GM21723 (cell line): ENCODE results near the gene ZNF483.
A peak's percentile ranks its signal among the peaks of the same experiment; 100 is the strongest.
"Not testable (repeated sequence)": the region's sequence is repeated elsewhere in the genome, so short reads cannot be mapped to it uniquely, and the experiment has no call there.

Experiments used
- ATAC-seq: cut with Tn5 transposase; IDR thresholded peaks from one replicate; pipeline ENCODE4 v1.9.1; 2021; ENCODE audit warnings: mild to moderate bottlenecking, moderate library complexity; ENCODE audit not compliant: unreplicated experiment

The ZNF483 gene

DNA sequence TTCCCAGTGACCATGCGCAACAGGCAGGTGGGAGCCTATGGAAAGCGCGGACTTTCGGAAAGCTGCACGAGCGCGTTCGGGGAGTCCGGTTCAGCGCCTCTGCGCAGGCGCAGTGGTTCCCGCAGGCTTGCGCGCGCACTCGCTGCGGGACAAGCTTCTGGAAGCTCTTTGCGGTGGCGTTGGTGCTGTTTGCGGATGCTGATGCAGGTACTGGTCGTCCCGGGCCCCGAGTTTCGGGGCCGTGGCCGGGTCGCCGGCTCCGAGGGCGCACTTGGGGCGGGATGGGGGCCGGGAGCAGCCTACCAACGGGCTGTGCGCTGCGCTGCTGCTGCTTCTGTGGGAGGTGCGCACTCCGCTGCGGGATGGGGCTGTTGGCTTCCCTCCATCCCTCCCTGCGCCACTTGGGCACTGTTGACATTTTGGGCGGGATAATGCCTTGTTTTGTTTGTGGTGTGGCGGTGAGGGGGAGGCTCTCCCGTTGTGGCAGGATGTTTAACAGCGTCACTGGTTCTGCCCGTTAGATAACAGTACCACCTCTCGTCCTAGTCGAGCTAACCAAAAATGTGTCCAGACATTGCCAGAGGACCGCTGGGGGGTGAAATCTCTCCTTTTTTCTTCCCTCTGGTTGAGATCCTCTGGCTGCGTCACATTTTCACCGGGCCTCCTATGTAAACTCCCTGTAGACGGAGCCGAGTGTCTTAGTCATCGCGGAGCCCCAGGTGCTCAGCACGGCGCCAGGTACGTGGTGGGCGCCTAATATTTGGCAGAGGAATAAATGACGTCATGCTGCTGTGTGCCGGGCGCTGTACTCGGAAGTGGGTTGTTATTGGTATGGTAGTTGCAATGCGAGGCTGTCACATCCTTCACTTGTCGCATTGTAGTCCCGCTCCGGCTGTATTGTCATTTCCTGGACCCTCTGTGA lies at the start of gene ZNF483:
Gene ZNF483 (plus strand): TSS at position 124 of the 922 bp plus-strand sequence. CDS start 2,217 bp downstream, outside the sequence.
- peak; percentile 70 for ATAC-seq

DNA sequence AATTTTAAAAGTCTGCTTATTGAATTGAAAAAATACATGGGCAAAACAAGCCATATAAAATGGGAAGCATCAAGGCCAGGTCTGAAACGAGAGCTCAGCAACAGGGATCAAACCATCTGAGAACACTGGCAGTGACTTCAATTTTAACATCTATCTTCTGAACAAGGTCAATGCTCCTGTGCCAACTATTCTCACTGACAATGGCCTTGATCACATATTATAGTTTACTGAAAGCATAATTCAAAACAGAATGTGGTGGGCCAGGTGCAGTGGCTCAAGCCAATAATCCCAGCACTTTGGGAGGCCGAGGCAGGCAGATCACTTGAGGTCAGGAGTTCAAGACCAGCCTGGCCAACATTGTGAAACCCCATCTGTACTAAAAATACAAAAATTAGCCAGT lies 49.8 kb upstream of the ZNF483 start:
- ATAC-seq, result no peak

- ATAC-seq, result no peak
Observed at GRCh38 chr9:111477677-111478076, 47.3 kb upstream of the ZNF483 start.

DNA sequence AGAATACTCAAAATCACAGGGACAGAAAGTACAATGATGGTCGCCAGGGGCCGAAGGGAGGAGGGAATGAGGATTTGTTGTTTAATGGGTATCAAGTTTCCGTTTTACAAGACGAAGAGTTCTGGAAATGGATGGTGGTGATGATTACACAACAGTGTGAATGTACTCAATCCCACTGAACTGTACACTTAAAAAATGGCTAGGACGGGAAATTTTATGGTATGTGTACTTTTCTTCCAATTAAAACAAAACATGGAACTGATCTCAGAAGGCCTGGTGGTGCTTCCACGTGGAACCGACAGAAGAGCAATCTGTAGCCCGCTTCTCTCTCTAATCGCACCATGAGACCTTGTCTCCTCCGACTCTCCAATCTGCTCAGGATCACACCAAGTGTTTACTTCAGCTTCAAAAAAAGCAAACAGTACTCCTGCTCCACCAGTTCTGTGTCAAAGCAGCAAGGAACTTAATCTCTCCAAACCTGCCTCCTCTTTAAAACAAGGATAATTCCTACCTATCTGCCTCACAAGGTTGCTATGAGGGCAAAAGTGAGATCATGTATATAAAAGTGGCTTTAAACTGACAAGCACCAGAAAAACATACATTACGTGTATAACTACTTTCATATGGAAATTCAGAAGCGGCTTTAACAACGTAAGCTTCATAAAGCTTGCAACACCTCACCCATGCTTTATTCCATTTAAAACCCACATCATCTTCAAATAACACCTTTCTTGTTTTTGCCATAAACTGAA lies 42.9 kb upstream of the ZNF483 start:
- ATAC-seq, result no peak

DNA sequence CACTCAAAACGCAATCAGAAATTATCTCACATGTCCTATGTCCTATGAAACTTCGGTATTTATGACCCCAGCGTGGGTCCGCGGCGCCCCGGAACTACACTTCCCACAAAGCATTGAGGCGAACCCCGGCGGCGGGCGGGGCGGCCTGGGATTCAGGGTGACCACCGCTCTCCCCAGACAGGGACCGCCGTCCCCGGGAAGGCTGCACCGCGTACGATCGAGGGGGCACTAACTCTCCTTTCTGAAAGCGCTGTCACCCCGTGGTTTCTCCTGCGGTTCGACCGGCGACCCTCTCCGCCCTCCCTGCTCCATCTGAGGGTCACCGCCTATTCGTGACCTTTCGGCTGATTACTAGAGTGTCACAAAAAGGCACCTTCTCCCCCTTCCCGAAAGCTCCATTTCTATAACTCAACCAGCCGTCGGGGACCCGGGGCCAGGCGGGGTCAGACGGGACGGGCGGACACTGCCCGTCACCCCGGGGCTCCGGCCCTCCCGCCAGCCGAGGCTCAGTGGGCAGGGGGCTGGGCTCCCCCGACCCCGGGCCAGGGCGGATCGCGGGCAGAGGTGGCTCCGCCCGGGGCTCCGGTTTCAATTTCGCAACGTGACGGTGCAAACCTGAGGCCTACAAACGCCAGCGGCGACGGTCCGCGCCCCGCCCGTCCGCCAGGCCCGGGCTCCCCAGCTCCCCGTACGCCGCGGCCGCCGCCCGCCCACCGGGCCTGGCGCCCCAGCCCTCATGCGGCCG lies 42.1 kb upstream of the ZNF483 start:
- peak; percentile 63 for ATAC-seq

DNA sequence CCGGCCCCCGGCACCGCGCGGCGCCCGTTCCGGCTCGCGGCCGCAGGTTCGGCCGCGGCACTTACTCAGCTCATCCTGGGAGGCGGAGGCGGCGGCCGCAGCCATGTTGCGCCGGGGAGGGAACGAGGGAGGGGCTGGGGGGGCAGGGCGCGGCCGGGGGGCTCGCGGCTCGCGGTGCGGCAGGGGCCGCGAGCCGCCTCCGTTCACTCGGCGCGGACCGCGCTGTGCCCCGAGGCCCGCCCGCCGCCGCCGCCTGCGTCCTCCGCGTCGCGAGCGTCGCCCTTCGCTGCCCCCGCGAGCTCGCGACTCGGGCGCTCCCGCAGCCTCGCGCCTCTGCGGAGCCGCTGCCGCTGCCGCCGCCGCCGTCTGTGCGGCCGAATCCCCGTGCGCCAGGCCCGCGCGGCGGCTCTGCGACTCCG lies 41.5 kb upstream of the ZNF483 start:
- ATAC-seq, result peak; percentile 44

GRCh38 chr9:111483858-111484571 lies 41.0 kb upstream of the ZNF483 start, which contains the start of gene ECPAS:
TSS of gene ECPAS (minus strand) at chr9:111484383. CDS start at chr9:111472918, 11,465 bp downstream.
- ATAC-seq, result peak; percentile 59

GRCh38 chr9:111484572-111484894 lies 40.4 kb upstream of the ZNF483 start:
- ATAC-seq, result no peak

DNA sequence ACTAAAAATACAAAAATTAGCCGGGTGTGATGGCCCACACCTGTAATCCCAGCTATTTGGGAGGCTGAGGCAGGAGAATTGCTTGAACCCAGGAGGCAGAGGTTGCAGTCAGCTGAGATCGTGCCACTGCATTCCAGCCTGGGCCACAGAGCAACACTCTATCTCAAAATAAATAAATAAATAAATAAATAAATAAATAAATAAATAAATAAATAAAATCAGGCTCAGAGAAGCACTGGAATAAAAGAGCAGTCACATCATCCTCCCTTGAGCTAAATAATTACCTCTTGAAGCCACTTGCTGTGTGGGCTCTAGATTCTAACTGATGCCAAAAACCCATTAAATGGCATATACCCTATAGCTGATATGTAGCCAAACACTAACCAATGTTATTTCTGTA lies 27.8 kb upstream of the ZNF483 start:
- ATAC-seq, result not testable (repeated sequence)

GRCh38 chr9:111501005-111501562 lies 23.9 kb upstream of the ZNF483 start:
- ATAC-seq, result no peak

- no peak for ATAC-seq
Observed at GRCh38 chr9:111501648-111502047, 23.3 kb upstream of the ZNF483 start.

GRCh38 chr9:111502506-111502905 lies 22.5 kb upstream of the ZNF483 start:
- no peak for ATAC-seq

- ATAC-seq, result not testable (repeated sequence)
Observed at GRCh38 chr9:111511581-111511980, 13.4 kb upstream of the ZNF483 start.

- ATAC-seq, result no peak
Observed at GRCh38 chr9:111514967-111515366, 10.0 kb upstream of the ZNF483 start.

DNA sequence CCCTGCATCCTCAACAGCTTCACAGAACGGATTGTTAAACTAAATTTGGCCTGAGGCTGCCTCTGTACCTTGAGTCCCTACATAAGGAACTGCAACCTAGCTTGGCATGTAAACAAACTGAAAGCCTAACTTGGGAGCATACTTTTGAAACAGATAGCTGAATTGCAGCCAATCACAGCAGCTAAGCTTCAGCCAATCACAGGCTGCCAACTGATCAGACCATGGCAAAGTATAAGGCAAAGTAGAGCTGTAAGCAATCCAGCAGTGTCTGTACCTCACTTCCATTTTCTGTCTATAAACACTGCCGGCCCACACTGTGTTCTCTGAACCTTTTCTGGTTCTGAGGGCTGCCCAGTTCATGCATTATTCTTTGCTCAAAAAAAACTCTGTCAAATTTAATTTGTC lies 8.9 kb upstream of the ZNF483 start:
- ATAC-seq, result no peak

GRCh38 chr9:111524731-111525055 lies 286 bp upstream of the ZNF483 start:
- no peak for ATAC-seq

DNA sequence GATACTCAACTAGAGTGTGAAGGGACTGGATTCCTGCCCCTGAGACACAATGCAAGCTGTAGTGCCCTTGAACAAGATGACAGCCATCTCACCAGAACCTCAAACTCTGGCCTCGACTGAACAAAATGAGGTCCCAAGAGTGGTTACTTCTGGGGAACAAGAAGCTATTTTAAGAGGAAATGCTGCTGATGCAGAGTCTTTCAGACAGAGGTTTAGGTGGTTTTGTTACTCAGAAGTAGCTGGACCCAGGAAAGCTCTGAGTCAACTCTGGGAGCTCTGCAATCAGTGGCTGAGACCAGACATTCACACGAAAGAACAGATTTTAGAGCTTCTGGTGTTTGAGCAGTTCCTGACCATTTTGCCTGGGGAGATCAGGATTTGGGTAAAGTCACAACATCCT lies 2.4 kb downstream of the ZNF483 start:
- ATAC-seq, result no peak

- no peak for ATAC-seq
Observed at GRCh38 chr9:111529787-111530186, 4.8 kb downstream of the ZNF483 start.

GRCh38 chr9:111531716-111532115 lies 6.7 kb downstream of the ZNF483 start:
- ATAC-seq, result no peak

- no peak for ATAC-seq
Observed at GRCh38 chr9:111533099-111533790, 8.3 kb downstream of the ZNF483 start.
